NB4 (cell line): ENCODE data around the gene MAP3K7.

Source experiments
- DNase-seq: peaks from one replicate; pipeline ENCODE4 v3.0.0; 2010; ENCODE audit warnings: low read depth
- H3K4me3 ChIP-seq: one replicate; pipeline ENCODE4 v1.5.1; 2011; ENCODE audit warnings: mild to moderate bottlenecking, low read depth, low read length, moderate library complexity
- CTCF ChIP-seq: IDR thresholded peaks from one replicate; pipeline ENCODE4 v1.5.1; 2012; ENCODE audit warnings: low read depth, low read length
- MYC ChIP-seq: IDR thresholded peaks from 2 replicates; pipeline ENCODE4 v1.6.1; 2011; ENCODE audit warnings: low read depth, low read length
- POLR2A ChIP-seq: IDR thresholded peaks from 2 replicates; pipeline ENCODE4 v1.6.1; 2011; ENCODE audit warnings: mild to moderate bottlenecking; ENCODE audit not compliant: insufficient read length; ENCODE audit errors: extremely low read depth
- TF ChIP-seq, protein P1 (sequence below): IDR thresholded peaks from 2 replicates; pipeline ENCODE4 v1.6.1; 2011; ENCODE audit warnings: low read depth, low read length

Gene MAP3K7

DNA sequence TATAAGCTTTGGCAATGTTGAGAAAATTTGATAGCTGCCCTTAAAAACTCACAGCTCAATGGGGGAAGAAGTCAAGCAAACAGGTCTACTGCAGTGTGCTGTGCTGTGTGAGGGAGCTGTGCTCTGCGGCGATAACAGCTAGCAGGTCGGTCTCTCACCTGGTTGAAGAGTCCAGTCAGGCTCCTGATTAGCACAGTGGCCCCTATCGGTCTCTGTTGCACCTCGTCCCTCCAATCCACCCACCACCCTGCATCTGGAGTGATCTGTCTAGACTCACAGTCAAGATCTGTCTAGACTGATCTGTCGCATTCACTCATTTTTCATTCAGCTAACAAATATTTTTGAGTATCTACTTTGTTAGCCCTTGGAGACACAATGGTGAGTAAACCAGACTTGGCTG lies 94.1 kb downstream of the MAP3K7 start:
- TF ChIP-seq, protein P1, sequence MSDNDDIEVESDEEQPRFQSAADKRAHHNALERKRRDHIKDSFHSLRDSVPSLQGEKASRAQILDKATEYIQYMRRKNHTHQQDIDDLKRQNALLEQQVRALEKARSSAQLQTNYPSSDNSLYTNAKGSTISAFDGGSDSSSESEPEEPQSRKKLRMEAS: no peak
- TF ChIP-seq MYC: no peak
- TF ChIP-seq CTCF: no peak
- no peak for TF ChIP-seq POLR2A
- no peak overlapping the region for H3K4me3 ChIP-seq
- DNase-seq: no peak

GRCh38 chr6:90492369-90492768 lies 94.5 kb downstream of the MAP3K7 start:
- no peak for DNase-seq
- no peak for TF ChIP-seq MYC
- TF ChIP-seq, protein P1: no peak
- no peak for TF ChIP-seq CTCF
- no peak for TF ChIP-seq POLR2A
- H3K4me3 ChIP-seq: no peak overlapping the region

DNA sequence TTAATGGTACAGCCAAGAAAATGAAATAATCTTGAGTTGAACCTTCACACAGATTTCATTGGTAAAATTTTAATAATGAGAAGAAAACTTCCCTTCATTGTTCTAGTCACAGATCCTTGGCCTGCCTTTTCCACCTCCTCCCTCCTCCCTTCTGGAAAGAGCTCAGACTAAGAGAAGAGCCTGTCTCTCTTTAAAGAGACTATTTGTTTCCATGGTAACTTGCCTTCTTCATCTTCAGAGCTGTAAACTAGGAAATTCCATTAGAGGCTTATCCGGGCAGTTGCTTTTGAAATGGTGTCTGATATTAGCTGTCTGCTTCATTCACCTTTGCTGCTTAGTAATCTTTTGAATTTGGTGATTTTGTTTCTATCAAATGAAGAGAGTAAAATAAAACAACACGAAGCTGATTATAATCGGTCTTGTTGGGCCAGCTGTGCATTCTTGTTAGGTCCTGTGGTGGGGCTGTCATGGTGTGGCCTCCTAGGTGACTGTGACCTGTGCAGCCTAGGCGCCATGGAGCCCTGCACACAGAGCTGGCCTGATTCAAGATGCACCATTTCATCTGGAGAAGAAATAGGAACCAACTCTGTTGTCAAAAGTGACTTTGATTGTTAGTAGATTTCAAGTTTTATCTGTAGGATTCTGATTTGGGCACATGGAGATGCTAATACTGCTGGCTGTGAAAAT lies 96.7 kb downstream of the MAP3K7 start:
- DNase-seq: no peak
- TF ChIP-seq CTCF (no peak), POLR2A (no peak), MYC (no peak)
- TF ChIP-seq, protein P1: no peak
- H3K4me3 ChIP-seq: no peak overlapping the region

DNA sequence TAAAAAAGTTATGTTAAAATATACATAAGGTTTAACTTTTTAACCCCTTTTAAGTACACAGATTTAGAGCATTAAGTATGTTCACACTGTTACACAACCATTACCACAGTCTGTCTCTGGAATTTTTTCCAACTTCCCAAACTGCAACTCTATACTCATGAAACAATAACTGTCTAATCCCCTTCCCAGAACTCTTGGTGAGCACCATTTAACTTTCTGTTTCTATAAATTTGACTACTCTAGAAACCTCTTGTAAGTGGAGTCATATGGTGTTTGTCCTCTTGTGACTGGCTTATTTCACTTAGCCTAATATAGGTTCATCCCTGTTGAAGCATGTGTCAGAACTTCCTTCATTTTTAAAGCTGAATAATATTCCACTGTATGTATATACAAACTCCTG lies 98.1 kb downstream of the MAP3K7 start:
- no peak overlapping the region for H3K4me3 ChIP-seq
- no peak for DNase-seq
- no peak for TF ChIP-seq CTCF
- no peak for TF ChIP-seq POLR2A
- TF ChIP-seq, protein P1: no peak
- no peak for TF ChIP-seq MYC

DNA sequence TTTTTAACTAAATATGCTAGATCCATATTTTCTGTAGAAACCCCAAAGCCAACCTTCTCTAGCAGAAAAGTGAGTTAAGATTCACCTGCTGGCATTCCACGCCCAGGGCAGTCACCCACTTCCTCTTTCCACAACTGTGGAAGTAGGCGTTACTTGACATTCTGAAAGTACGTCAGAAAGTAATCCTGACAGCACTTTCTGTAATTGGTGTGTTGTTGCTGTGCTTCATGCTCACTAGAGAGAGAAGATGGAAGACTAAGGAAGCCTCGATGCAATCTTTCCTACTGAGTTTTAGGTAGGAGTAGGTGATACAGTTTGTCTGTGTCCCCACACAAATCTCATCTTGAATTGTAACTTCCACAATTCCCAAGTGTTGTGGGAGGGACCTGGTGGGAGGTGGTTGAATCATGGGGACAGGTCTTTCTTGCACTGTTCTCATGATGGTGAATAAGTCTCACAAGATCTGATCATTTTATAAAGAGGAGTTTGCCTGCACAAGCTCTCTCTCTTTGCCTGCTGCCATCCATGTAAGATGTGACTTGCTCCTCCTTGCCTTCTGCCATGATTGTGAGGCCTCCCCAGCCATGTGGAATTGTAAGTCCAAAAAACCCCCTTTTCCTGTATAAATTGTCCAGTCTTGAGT lies 101.1 kb downstream of the MAP3K7 start:
- no peak overlapping the region for H3K4me3 ChIP-seq
- no peak for DNase-seq
- no peak for TF ChIP-seq CTCF
- TF ChIP-seq MYC: no peak
- no peak for TF ChIP-seq POLR2A
- TF ChIP-seq, protein P1: no peak
